ENCODE measurements around the gene STK32B.

STK32B gene

DNA sequence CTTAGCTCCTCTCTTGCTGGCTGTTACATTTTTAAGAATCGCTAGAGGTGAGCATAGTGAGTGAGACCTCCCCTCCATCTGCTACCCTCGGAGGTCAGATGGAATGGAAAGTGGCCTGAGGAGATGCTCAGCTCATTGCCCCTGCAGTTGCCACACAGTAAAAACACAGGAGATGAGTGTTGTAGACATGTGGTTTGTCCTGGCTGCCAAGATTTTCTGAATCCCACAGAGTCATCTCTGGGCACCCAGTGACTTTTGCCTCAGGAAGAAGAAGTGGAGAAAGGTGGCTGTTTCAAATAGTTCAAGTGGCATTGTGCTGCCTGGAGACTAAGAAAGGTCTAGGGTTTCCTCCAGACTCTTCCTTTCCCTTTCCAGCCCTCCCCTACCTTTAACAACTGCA is 271.0 kb downstream of the STK32B start (continued):
- TF ChIP-seq SCRT2 (tag by site-specific recombination; IDR thresholded peaks at IDR 0.05) (no peak), ZNF660 (tag by site-specific recombination; IDR thresholded peaks at IDR 0.05) (no peak), ZNF404 (tag by site-specific recombination; IDR thresholded peaks at IDR 0.05) (no peak)

DNA sequence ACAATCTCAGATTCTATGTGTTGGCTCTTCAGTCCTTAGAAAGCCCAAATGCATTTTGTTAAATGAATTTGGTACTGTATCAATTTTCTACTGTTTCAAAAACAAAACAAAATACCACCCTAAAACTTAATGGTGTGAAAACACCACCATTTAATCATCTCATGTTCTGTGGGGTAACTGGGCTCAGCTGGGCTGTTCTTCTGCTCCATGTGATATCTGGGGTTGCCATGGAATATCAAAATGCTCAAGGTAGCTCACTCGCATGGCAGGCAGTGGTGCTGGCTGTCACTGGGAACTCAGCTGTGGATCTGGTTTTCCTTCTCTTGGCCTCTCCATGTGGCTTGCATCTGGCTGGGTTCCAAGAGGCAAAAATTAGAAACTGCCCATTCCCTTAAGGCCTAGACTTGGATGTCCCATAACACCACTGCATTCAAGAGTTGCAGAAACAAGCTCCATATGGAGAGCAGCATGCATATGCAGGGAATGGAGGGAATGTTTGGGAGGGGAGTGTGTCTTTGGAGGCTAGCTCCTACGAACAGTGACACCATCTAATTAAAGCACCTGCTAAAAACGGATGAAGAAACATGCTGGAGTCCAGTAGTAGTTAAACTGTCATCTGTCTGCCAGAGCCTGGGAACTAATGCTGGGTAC is 279.2 kb downstream of the STK32B start:
- ChIA-PET CTCF (no interaction called here), POLR2A (no interaction called here)
- Histone ChIP-seq H3K36me3 (ENCODE audit: control insufficient read depth in 2 of 2, insufficient read depth in 1 of 2, low read length in 2 of 2) (no peaks in the 10 kb centered on the region), H3K4me3 (ENCODE audit: low read depth, low read length) (no peak overlapping the region), H3K4me1 (ENCODE audit: control insufficient read depth, insufficient read depth, low read length) (no peaks in the 10 kb centered on the region), H3K9me3 (ENCODE audit: control insufficient read depth, insufficient read depth, low read depth, low read length) (no peaks in the 10 kb centered on the region), H3K27ac (ENCODE audit: extremely low read depth, low read depth, low read length) (no peak overlapping the region)
- TF ChIP-seq MYNN (tag by site-specific recombination; IDR thresholded peaks at IDR 0.05; ENCODE audit: borderline replicate concordance) (no peak), ZSCAN16 (tag by site-specific recombination; IDR thresholded peaks at IDR 0.05) (no peak), ZNF626 (tag by site-specific recombination; IDR thresholded peaks at IDR 0.05) (no peak), ZNF2 (tag by site-specific recombination; IDR thresholded peaks at IDR 0.05) (no peak), ZNF791 (tag by site-specific recombination; IDR thresholded peaks at IDR 0.05) (no peak), ZNF248 (tag by site-specific recombination; IDR thresholded peaks at IDR 0.05) (no peak), ZNF37A (tag by site-specific recombination; IDR thresholded peaks at IDR 0.05) (no peak), GLIS2 (tag by site-specific recombination; IDR thresholded peaks at IDR 0.05) (no peak), ZBTB20 (tag by site-specific recombination; IDR thresholded peaks at IDR 0.05) (no peak), ZNF701 (tag by site-specific recombination; IDR thresholded peaks at IDR 0.05) (no peak), ZNF174 (tag by site-specific recombination; IDR thresholded peaks at IDR 0.05) (no peak), GLI2 (tag by site-specific recombination; IDR thresholded peaks at IDR 0.05; ENCODE audit: borderline replicate concordance, low read depth) (no peak), KLF10 (tag by site-specific recombination; IDR thresholded peaks at IDR 0.05) (no peak), ZNF184 (tag by site-specific recombination; IDR thresholded peaks at IDR 0.05) (no peak), ZNF558 (tag by site-specific recombination; IDR thresholded peaks at IDR 0.05) (no peak)
- TF ChIP-seq, protein P1, sequence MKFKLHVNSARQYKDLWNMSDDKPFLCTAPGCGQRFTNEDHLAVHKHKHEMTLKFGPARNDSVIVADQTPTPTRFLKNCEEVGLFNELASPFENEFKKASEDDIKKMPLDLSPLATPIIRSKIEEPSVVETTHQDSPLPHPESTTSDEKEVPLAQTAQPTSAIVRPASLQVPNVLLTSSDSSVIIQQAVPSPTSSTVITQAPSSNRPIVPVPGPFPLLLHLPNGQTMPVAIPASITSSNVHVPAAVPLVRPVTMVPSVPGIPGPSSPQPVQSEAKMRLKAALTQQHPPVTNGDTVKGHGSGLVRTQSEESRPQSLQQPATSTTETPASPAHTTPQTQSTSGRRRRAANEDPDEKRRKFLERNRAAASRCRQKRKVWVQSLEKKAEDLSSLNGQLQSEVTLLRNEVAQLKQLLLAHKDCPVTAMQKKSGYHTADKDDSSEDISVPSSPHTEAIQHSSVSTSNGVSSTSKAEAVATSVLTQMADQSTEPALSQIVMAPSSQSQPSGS (tag by site-specific recombination; IDR thresholded peaks at IDR 0.05; ENCODE audit: low read depth) = no peak
- TF ChIP-seq, protein P2, sequence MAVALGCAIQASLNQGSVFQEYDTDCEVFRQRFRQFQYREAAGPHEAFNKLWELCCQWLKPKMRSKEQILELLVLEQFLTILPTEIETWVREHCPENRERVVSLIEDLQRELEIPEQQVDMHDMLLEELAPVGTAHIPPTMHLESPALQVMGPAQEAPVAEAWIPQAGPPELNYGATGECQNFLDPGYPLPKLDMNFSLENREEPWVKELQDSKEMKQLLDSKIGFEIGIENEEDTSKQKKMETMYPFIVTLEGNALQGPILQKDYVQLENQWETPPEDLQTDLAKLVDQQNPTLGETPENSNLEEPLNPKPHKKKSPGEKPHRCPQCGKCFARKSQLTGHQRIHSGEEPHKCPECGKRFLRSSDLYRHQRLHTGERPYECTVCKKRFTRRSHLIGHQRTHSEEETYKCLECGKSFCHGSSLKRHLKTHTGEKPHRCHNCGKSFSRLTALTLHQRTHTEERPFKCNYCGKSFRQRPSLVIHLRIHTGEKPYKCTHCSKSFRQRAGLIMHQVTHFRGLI (tag by site-specific recombination; IDR thresholded peaks at IDR 0.05) = no peak
- TF ChIP-seq, protein P3, sequence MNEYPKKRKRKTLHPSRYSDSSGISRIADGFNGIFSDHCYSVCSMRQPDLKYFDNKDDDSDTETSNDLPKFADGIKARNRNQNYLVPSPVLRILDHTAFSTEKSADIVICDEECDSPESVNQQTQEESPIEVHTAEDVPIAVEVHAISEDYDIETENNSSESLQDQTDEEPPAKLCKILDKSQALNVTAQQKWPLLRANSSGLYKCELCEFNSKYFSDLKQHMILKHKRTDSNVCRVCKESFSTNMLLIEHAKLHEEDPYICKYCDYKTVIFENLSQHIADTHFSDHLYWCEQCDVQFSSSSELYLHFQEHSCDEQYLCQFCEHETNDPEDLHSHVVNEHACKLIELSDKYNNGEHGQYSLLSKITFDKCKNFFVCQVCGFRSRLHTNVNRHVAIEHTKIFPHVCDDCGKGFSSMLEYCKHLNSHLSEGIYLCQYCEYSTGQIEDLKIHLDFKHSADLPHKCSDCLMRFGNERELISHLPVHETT (tag by site-specific recombination; IDR thresholded peaks at IDR 0.05) = no peak

DNA sequence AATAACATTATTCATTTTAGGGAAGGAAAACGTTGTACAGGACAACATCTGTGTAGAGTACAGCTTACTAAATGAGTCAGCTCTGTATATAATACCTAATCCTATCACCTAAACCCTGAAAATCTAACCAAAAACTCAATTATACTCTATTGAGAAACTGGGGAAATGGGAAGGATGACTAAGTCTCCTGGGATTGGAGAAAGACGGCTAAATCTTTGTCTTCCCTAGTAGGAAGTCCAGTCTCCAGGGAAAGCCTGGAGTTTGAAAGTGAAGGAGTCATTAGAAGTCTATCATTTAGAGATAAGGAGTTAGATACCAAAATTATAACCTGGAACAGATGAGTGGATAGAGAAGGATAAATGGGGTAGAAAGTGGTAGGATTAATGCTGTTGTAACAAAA is 286.5 kb downstream of the STK32B start:
- ChIA-PET POLR2A (no interaction called here), CTCF (no interaction called here)
- H3K36me3 ChIP-seq (ENCODE audit: control insufficient read depth in 2 of 2, insufficient read depth in 1 of 2, low read length in 2 of 2) = no peaks in the 10 kb centered on the region
- no peak overlapping the region for H3K27ac ChIP-seq (ENCODE audit: extremely low read depth, low read depth, low read length)
- H3K9me3 ChIP-seq (ENCODE audit: control insufficient read depth, insufficient read depth, low read depth, low read length) = no peaks in the 10 kb centered on the region
- TF ChIP-seq ZBTB20 (tag by site-specific recombination; IDR thresholded peaks at IDR 0.05) (no peak), ZNF658 (tag by site-specific recombination; IDR thresholded peaks at IDR 0.05) (no peak), ZNF202 (tag by site-specific recombination; IDR thresholded peaks at IDR 0.05; ENCODE audit: borderline replicate concordance) (no peak), SP3 (tag by site-specific recombination; IDR thresholded peaks at IDR 0.05) (no peak), ZNF626 (tag by site-specific recombination; IDR thresholded peaks at IDR 0.05) (no peak), ZBTB1 (tag by site-specific recombination; IDR thresholded peaks at IDR 0.05) (no peak)
- TF ChIP-seq, protein P4, sequence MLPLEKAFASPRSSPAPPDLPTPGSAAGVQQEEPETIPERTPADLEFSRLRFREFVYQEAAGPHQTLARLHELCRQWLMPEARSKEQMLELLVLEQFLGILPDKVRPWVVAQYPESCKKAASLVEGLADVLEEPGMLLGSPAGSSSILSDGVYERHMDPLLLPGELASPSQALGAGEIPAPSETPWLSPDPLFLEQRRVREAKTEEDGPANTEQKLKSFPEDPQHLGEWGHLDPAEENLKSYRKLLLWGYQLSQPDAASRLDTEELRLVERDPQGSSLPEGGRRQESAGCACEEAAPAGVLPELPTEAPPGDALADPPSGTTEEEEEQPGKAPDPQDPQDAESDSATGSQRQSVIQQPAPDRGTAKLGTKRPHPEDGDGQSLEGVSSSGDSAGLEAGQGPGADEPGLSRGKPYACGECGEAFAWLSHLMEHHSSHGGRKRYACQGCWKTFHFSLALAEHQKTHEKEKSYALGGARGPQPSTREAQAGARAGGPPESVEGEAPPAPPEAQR (tag by site-specific recombination; IDR thresholded peaks at IDR 0.05) = no peak
- H3K4me3 ChIP-seq (ENCODE audit: low read depth, low read length) = no peak overlapping the region
- H3K4me1 ChIP-seq (ENCODE audit: control insufficient read depth, insufficient read depth, low read length) = no peaks in the 10 kb centered on the region

Data from HEK293 (cell line).